Fibroblast of gingiva (primary cell): ENCODE measurements around the gene BTK.
"Not testable (repeated sequence)": the region's sequence is repeated elsewhere in the genome, so short reads cannot be mapped to it uniquely, and the experiment has no call there.

Experiments
- DNase-seq: peaks from one replicate; pipeline ENCODE4 v3.0.0-alpha.2; 2011; ENCODE audit warnings: low read depth

The BTK gene

GRCh38 chrX:101337776-101338271, 48.2 kb downstream of the BTK start:
- no peak for DNase-seq

- DNase-seq: not testable (repeated sequence)
Measured at GRCh38 chrX:101334310-101334709, 51.7 kb downstream of the BTK start.

GRCh38 chrX:101326600-101326999, 59.4 kb downstream of the BTK start:
- not testable (repeated sequence) for DNase-seq

- DNase-seq: no peak
Measured at GRCh38 chrX:101303790-101304189, 82.2 kb downstream of the BTK start.
